ENCODE data around the gene TSPAN5.
A peak's percentile ranks its signal among the peaks of the same experiment; 100 is the strongest.
"Not testable (repeated sequence)": the region's sequence is repeated elsewhere in the genome, so short reads cannot be mapped to it uniquely, and the experiment has no call there.

The TSPAN5 gene

DNA sequence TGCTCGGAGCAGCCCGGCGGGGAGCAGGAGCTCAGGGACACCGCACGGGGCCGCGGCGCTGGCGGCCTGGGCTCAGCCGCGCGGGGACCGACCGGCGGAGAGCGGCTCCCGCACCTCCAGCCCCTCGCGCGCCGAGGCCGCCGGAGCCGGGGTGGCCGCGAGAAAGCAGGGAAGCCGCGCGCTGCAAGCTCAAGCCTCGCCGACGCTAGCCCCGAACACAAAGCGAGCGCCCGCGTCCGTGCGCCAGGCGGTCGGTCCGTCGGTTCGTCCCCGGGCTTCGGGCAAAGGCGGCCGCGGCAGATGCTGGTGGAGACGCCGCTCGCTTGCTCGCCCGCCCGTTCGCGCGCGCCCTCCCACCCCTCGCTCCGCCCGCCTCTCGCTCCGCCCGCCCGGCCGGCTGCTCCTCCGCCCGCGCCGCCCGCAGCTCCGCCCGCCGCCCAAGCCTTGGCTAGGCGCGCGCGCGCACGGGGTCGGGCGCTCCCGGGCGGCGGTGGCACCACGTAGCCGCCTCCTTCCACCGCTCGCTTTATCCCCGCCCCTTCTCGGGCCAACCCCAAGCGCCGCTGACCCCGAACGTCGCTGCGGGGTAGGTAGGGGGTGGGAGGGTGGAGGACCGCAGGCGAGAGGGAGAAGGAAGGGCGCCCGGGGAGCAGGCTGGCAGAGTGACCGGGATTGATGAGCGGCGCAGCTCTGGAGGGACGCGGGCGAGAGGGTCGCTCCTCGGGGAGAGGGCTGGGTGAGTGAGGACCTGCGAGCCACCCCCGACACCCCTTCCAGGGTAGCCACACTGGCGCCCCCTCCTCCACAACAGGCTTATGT lies at the start of gene TSPAN5:
TSPAN5 (minus strand) TSS at position 325 of the 819 bp plus-strand sequence.
- peak; percentile 79 to 83 for DNase-seq

DNA sequence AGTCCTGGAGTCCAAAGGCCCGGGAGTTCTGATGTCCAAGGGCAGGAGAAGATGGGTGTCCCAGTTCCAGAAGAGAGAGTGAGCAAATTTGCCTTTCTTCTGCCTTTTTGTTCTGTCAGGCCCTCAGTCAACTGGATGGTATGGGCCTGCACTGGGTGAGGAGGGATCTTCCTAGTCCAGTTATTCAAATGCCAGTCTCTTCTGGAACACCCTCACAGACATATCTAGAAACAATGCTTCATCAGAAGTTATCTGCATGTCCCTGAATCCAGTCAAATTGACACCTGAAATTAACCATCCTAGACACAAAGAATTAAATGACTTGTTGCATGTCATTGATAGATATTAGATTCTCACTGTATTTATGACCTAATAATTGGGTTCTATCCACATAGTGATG lies 48.5 kb upstream of the TSPAN5 start:
- DNase-seq: no peak

DNA sequence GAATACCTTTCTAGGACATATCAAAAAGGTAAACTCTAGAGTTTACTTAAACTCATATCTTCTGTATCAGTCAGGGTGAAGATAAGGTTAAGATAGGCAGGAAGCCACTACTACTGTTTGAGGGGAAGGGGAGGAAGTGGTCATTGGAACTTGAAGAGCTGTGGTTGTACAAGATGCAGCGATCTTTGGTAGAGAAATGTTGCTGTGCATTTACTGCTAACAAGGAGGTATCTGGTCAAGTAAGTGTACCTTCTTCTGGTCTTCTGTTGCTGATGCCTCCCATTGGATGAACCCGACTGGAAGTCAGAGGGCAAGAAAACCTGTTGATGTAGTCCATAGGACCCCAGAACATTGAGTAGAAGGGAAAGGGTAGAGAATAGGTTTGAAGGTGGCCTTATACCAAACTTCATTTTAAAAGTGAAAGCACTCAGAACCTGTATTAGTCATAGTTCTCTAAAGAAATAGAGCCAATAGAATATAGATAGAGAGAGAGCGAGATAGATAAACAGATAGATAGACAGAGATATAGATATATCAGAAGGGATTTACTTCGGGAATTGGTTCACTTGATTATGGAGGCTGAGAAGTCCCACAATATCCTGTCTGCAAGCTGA lies 47.9 kb upstream of the TSPAN5 start:
- peak; percentile 23 to 73 for DNase-seq

DNA sequence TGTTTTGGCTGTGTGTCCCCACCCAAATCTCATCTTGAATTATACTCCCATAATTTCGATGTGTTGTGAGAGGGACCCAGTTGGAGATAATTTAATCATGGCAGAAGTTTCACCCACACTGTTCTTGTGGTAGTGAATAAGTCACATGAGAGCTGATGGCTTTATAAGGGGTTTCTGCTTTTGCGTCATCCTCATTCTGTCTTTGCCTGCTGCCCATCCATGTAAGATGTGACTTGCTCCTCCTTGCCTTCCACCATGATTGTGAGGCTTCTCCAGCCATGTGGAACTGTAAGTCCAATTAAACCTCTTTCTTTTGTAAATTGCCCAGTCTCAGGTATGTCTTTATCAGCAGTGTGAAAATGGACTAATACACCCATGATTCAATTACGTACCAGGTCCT lies 47.2 kb upstream of the TSPAN5 start:
- not testable (repeated sequence) for DNase-seq

DNA sequence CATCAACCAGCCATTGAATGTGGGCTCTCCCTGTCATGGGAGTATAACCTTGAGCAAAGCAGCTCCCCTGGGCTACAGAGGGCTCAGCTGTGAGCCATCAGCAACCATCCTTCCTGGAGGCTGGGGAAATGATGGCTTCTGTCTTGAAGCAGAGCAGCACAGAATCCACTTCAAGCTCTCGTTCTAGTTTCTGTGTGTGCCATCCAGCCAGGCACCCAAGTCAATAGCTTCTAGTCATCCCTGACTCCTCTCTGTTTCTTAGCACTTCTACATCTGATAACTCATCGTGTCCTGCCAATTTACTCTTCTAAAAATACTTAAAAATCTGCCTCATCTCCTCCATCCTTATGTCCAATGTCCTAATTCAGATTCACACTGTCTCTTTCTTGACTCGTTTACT lies 42.2 kb upstream of the TSPAN5 start:
- no peak for DNase-seq

DNA sequence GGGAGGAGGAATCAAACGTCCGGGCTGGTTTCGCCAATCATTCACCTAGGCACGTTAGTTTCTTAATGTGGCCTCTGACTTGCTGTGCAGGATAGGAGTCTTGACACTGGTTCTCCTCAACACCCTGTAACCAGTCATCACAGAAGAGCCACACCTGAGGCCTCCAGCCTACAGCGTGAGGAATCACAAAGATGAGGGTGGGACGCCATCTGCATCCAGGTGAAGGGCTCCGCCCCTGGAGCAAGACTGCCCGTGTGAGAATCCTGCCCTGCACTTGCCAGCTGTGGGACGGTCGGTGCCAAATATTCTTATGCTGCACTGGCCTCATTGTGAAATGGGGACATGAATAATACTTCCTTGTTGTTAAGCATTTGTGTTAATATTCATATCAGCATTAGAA lies 35.7 kb upstream of the TSPAN5 start:
- DNase-seq: no peak

DNA sequence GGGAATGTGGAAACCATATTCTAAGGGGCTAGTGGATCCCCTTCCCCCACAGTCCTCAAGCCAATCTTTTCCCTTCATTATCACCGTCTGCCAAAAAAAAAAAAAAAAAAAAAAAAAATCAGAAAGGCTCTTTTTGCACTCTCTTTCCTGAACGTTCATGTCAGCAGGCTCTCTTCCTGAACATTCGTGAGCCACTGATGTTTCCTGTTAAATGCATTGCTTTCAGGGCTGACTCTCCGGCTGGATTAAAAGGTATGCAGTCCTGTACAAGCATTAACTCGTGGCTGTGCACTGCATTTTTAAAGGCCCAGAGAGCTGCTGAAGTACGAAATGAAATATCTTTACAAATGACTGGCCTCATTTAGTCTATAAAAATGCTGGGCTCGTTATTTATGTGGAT lies 34.0 kb upstream of the TSPAN5 start:
- DNase-seq: no peak

DNA sequence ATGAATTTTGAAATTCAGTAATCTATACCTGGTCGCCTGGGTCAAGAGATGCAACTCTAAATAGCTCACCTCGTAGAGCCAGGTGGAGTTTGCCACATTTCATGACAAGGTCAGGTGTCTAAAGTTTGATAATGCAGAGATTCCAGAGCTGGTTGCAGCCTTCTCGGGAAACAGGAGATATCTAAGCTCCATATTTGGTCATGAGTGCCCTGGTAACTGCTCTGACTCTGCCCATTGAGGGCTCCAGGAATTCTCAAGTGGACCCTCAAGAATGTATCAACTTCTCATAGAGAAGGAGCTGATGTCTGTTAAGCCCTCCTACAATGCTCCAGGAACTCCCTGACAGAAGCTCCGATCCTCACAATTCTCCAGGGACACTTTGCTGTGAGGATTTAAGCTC lies 33.2 kb upstream of the TSPAN5 start:
- DNase-seq: no peak

DNA sequence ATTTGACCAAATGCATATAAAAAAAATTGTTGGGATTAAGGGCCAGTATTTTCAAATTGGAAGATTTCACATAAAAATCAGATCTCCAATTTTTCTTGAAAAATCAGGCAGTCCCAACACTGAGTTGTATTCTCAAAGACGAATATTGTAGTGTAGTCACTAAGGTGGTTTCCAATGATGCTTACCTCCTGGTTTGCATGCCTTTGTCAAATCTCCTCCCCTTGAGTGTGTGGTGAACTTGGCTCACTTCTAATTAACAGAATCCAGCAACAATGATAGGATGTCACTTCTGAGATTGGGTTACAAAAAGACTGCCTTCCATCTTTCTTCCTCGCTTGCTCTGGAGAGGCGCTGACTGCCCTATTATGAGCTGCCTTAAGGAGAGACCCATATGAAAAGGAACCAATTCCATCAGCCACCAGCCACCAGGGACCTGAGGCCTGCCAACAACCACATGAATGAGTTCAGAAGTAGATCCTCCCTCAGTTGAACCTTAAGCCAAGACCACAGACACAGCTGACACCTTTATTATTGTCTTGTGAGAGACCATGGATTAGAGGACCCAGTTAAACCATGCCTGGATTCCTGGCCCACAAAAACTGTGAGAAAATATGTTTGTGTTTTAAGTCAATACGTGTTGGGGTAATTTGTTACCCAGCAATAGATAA lies 31.2 kb upstream of the TSPAN5 start:
- DNase-seq: peak in 1 of 2 donors; percentile 28

DNA sequence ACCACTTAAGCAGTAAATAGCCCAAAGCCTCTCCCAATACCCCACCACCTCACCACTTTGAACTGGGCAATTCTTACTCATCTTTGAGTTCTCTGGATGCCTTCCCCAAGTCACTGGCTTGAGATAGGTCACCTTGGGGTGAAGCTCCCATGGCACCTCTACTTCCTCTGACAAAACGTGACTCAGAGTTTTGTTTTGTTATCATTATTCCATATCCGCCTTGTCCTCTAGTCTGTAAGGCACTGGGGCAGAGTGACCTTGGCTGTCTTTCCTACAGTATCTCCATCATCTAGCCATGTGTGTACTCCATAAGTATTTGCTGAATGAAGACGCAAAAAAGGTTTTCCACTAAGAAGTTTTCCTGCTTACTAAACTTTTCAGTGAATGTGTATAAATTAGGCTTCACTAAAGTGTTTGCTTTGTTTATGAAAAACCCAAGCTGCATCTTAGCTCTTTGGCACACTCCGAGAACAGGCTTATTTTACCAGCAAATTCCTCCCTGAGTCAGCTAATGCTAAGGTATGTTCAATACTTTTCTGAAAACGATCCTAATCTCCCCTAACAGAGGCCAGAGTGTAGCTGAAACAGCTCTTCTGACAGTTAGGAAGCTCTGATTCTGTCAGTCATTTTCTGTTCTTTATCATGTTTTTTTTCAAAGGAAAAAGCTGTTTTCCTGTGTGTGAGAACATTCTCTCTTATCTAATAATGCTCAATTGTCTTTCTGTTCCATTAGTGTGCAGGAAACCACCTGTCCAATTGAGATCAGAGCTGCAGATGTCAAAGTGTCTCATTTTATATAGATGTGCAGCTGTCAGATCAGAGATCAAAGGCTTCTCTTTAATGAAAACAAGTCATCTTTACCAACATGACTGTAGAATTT lies 30.2 kb upstream of the TSPAN5 start:
- DNase-seq: peak in 1 of 2 donors; percentile 64

DNA sequence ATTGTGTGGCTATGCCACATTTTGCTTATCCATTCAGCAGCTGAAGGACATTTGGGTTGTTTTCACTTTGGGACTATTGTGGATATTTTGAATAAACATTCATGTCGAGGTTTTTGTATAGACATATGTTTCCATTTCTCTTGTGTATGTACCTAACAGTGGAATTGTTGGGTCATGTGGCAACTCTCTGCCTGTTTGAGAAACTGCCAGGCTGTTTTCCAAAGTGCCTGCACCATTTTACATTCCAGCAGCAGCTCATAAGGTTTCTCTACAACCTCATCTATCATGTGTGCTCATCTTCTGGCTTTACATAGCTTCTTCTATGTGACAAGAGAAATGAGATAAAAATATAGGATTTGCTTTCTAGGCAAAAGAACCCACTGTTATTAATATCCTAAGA lies 29.5 kb upstream of the TSPAN5 start:
- DNase-seq: no peak

DNA sequence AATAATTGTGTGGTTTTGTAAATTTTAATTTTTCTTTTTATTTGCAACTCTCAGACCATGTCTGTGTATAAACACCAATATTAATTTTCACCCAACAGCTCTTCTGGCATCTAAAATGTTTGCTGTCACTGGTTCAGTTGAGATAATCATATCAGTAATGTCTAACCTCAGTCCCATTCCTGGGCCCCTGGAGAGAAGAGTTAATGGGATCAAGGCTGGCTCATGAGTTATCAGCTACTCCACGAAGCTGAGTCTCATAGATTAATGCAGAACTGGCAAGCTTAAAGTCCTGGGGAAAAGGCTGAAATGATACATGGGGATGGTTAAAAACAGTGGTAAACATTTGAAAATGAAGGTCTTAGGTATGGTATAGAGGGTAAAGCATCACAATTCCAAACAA lies 28.4 kb upstream of the TSPAN5 start:
- DNase-seq: no peak

DNA sequence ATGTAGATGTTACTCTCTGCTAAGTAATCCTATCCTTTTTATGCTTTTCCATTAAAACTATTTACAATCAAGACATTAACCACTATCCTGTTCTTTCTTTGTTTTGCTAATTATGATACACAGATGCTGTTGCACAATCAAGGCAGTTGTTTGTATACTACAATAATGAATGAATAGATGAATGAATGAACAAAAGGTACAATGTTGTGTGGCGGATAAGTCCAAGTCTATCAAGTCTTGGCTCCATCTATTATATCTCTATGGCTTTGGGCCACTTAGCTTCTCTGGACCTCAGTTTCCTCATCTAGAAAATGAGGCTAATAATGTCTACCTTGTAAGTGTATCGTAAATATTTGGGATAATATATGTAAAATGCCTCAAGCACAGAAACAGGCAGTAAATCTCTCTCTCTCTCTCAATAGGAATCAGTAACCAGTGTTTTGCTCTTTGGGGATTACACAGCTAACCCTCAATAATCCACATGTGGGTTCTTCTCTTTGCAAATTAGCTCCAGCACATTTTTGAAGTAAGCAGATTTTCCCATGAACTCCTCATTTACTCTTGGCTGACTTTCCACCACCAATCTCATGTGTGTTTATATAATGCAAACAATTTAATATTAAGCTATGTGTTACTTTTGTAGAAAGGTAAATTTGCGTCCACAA lies 27.8 kb upstream of the TSPAN5 start:
- no peak for DNase-seq

DNA sequence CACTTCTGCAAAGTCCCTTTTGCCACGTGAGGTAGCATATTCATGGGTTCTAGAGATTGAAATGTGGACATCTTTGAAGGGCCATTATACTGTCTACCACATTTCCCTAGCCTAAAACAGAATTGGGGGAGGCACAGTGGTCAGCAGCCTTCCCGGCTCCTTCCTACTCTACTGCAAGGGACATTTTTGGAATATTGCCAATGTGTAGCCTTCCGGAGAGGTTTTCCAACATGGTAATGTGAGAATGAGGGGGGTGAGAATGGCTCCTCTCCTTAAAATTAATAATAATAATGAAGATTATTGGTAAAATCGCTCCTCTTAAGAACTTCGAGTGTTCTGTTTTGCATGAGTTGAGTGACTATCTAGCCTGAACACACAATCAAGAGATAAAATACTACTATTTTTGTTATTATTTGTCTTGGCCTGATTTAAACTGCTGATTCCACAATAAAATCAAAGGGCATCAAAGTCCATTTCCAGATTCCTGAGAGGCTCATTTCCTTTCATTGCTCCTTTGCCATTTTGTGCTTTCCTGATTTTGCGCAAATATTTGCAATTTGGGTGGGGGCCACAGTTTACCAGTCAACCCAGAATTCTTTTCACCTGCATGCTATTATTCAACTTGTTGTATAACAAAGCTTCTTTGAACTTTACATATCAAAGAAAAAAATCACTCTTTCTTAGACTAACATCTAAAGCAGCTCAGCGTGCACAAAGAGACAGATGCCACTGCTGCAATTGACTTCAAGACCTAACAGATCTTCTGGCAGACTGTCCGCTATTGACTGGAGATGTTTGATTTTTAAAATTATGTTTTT lies 27.0 kb upstream of the TSPAN5 start:
- no peak for DNase-seq

DNA sequence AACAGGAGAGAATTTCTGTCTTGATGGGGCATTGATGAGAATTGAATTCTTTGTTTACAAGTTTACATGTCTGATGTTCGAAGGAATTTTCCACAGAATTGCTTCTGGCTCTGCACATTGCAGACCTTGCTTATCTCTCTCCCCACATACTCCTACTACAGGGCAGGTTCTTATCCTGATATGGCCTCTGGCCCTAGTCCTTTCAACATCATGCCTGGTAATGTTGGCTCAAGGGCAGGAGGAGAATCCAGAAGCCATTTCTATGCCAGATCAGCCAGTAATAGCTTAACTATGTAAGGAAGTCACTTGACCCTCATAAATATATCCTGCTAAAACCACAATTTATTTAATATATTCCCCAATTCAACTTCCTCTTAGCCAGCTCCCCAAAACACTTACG lies 24.3 kb upstream of the TSPAN5 start:
- DNase-seq: no peak

DNA sequence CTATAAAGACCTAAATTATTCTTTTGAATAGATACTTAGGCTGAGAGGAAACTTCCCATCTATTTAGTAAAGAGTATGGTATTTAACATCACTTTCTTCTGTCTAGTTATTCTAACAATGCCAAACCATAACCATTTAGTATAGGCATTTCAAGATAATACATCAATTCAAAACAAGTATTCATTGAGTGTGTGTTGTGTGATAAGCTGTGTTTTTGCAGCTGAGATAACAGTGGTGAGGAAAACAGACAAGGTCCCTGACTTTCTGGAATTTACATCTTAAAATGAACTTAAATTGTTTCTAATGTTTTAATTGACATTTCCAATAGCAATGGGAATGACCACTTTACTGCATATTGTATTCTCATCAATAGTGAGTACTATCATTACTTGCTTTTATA lies 22.4 kb upstream of the TSPAN5 start:
- DNase-seq: no peak

DNA sequence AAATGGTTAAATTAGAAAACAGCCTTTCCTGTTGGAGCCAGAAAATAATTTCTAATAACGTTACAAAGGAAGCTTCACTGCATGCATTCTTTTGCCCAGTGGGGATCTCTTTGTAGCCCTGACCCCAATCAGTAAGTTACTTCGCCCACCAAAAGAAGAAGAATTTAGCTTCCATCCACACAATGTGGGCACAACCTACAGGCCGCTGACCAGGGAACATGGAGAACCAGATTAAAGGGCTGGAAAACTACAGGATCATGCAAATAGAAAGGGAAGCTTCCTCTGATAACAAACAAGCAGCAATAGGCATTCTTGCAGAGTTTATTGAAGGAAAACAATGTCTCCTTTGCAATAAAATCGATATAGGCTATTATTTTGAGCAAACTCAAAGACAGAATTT lies 21.3 kb upstream of the TSPAN5 start:
- DNase-seq: no peak

DNA sequence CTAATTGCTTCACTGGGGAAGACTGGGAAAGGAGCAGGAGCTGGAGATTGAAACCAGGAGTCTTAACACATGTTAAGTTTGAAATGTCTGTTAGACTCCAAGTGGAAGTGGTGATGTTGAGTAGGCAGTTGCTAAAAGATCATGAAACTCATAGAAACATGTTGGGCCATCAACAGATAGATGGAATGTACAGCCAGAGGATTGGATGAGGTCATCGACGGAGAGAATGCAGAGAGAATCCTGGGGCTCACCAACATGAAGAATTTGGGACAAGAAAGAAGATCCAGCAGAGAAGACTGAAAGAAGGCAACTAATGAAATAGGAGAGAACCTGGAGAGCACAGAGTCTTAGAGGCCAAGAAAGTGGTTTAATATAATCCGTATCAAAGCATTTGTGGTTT lies 19.4 kb upstream of the TSPAN5 start:
- no peak for DNase-seq

DNA sequence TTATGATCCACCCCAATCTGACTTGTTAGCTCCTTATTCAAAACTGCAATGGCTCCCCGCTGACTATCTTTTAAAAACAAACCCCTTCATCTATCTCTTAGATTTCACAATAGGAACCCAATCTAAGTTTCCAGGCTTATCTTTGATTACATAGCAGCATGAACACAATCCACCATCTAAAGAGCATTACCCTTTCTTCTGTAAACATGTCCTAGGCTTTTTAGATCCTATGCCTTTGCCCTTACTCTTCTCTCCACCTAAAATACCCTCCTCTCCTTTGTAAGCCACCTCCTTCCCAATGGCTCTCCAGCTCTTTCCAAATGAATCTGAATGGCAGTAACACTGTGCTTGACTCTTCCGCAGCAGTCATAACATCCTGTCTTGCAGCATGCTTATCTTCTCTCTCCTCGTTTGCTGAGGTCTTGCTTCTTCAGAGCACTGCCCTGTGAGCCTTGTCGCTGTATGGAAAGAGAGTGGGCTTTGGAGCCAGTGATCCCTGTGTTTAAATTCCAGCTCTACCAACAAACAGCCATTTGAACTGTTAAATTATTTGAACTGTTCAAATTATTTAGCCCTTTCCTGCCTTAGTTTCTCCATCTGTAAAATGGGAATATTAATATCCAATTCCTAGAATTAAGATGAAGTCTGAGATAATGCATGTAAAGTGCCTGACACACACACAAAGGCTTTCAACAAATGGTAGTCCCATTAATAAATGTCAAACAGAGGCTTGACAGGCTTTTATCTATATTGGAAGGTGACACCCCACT lies 16.2 kb upstream of the TSPAN5 start:
- DNase-seq: no peak

DNA sequence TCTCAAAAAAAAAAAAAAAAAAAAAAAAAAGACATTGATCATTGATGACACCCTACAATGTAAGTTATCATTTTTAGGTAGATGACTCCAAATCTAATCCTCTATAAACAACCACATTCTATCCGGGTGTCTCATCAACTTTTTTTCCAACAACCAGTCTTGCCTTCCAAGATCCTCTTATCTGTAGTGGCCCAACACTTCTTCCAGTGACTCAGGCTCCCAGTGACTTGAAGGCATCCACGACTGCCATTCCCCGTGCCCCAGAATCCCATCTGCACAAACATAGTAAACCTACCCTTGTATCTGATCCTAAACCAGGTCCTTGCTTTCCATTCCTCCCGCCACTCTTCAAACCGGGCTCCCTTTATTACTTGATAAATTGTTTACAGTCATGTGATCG lies 15.6 kb upstream of the TSPAN5 start:
- DNase-seq: no peak

DNA sequence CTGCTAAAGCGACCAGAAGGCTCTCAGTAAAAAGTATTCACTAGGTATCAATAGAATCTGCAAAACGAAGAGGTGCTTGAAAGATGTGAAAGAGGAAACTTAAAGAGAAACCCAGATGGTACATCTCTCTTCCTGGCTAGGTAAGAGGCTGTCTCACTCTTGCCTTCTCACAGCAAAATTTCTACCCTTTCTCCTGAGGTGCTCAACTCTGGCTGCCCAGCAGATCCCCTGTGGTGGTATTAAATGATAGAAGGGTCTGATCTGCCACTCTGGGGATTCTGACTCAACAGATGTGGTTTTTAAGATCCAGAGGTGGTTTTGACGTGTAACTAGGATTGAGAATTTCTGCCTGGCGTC lies 14.9 kb upstream of the TSPAN5 start:
- no peak for DNase-seq
